Activated naive CD4-positive, alpha-beta T cell treated with anti-CD3 and anti-CD28 coated beads, Interleukin-2, amount 10 ng/mL, durations not matched to agents 7 days and 5 days (primary cell): Measurements from ENCODE around the gene NOS2.
"Not testable (repeated sequence)": the region's sequence is repeated elsewhere in the genome, so short reads cannot be mapped to it uniquely, and the experiment has no call there.

ENCODE experiments used
- CTCF ChIA-PET: fragments of 350-600 bp; sonication (Branson Sonifier 250); formaldehyde crosslinking; loops from one replicate; lab custom pipeline; 2021; ENCODE audit warnings: antibody characterized with exemption; lab: Charles Lee
- DNase-seq: peaks from one replicate; pipeline ENCODE4 v3.0.0-alpha.2; 2020
- H3K27ac Mint-ChIP-seq: one replicate; pipeline ENCODE4 v1.8.0; 2021; ENCODE audit warnings: mild to moderate bottlenecking, moderate library complexity, mixed read lengths
- H3K27me3 Mint-ChIP-seq: one replicate; pipeline ENCODE4 v1.8.0; 2021; ENCODE audit warnings: mild to moderate bottlenecking, mixed read lengths
- H3K36me3 Mint-ChIP-seq: one replicate; pipeline ENCODE4 v1.8.0; 2021; ENCODE audit warnings: mixed read lengths
- H3K4me1 Mint-ChIP-seq: one replicate; pipeline ENCODE4 v1.8.0; 2021; ENCODE audit warnings: mixed read lengths
- H3K4me3 Mint-ChIP-seq: one replicate; pipeline ENCODE4 v1.8.0; 2021; ENCODE audit warnings: mild to moderate bottlenecking, moderate library complexity, mixed read lengths
- H3K9me3 Mint-ChIP-seq: one replicate; pipeline ENCODE4 v1.8.0; 2021; ENCODE audit warnings: mixed read lengths

The NOS2 gene

DNA sequence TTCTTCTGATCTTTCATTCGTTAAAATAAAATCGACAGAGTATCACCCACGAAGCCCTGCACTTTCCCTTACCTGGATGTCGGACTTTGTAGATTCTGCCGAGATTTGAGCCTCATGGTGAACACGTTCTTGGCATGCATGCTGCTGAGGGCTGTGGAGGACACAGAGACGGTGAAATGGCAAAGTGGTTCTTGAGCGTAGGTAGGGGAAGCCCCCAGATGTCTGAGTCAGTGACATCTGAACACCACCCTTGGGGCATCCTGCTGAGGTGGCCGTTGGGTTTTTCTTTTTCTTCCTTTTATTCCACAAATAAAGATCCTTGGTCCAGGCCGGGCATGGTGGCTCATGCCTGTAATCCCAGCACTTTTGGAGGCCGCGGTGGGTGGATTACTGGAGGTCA is 33.9 kb downstream of the NOS2 start:
- Mint-ChIP-seq H3K4me1 (no peaks in the 10 kb centered on the region), H3K4me3 (no peak overlapping the region), H3K27me3 (no peaks in the 10 kb centered on the region), H3K27ac (no peak overlapping the region), H3K9me3 (no peaks in the 10 kb centered on the region), H3K36me3 (no peaks in the 10 kb centered on the region)
- no peak for DNase-seq
- CTCF ChIA-PET = no interaction called here

DNA sequence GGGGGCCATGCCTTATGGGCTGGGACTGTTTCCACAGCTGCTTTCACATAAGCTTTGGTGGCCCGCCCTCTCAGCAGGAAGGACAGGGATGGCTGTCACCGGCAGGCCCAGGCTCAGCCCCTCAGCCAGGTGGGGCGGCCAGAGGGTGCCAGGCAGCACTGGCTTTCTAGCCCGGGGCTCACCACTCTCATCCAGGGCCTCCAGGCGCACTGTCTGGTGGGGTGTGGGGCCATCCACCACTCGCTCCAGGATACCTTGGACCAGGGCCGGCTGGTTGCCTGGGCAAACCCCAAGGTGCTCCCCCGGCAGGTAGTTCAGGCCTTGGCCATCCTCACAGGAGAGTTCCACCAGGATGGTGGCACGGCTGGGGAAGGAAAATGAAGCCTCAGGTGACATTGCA is 35.0 kb downstream of the NOS2 start:
- no peak overlapping the region for H3K4me3 Mint-ChIP-seq
- CTCF ChIA-PET = no interaction called here

DNA sequence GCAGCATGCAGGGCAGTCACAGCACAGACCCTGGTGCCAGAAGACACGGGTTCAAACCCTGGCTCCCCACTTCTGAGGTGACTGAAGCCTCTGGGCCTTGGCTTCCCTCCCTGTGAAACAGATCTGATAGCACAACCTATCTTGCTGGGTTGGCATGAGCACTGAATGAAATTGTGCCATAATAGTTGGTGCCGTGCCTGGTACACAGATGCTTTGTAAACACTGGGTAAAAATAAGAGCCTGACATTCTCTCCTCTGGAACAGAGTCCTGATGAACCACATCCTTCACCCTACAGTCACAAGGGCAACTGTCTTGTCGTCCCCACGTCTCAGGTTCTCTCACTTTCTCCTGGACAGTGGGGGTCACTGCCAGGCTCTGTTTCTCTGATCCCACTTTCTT is 35.7 kb downstream of the NOS2 start:
- CTCF ChIA-PET = no interaction called here
- Mint-ChIP-seq H3K9me3 (no peaks in the 10 kb centered on the region), H3K27me3 (peaks cover 3% of the 10 kb centered on the region), H3K4me3 (no peak overlapping the region), H3K36me3 (no peaks in the 10 kb centered on the region), H3K27ac (no peak overlapping the region), H3K4me1 (no peaks in the 10 kb centered on the region)
- no peak for DNase-seq

More for the DNA sequence above, 35.0 kb downstream of the NOS2 start:
- DNase-seq = no peak
- no peaks in the 10 kb centered on the region for H3K36me3 Mint-ChIP-seq
- H3K27ac Mint-ChIP-seq = no peak overlapping the region
- no peaks in the 10 kb centered on the region for H3K4me1 Mint-ChIP-seq
- no peaks in the 10 kb centered on the region for H3K27me3 Mint-ChIP-seq
- H3K9me3 Mint-ChIP-seq = no peaks in the 10 kb centered on the region

DNA sequence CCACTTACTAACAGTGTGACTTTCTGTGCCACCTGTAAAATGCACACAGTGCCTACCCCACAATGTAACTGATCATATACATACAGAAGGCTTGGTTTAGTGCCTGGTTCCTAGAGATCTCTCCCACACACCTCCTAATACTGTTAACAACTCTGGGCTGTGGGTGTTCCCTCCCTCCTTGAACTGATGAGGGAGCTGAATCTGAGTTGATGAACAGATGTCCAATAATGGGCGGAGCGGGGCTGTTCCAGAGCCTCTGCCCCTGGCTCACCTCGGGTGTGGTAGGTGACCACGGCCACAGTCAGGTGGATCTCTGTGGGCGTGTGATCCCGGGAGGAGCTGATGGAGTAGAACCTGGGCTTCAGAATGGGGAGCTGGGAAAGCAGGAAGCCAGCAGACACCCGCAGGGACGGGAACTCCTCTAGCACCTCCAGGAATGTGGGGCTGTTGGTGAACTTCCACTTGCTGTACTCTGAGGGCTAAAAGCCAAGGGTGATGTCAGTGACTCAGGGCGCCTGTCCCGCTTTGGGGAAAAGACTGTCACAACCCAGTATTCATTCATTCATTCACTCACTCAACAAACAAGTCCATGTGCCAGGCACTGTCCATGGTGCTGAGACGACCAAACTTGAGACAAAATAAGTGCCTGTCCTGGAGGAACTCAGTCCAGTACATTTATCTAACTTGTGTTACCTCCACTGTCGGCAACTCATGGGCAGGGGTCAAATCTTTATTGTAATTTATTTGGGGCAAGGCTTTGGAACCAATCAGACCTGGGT is 37.6 kb downstream of the NOS2 start:
- H3K27ac Mint-ChIP-seq = no peak overlapping the region
- H3K27me3 Mint-ChIP-seq = peaks cover 6% of the 10 kb centered on the region
- CTCF ChIA-PET = interaction anchor here (0.9 to 9.0 kb wide), 3 partner anchors 42 to 121 kb away, joined by 3 to 180 read pairs (median 3); no protein-coding TSS in a partner anchor
- H3K4me1 Mint-ChIP-seq = no peaks in the 10 kb centered on the region
- H3K9me3 Mint-ChIP-seq = no peaks in the 10 kb centered on the region
- H3K36me3 Mint-ChIP-seq = no peaks in the 10 kb centered on the region
- DNase-seq = peak; percentile 57
- no peak overlapping the region for H3K4me3 Mint-ChIP-seq

DNA sequence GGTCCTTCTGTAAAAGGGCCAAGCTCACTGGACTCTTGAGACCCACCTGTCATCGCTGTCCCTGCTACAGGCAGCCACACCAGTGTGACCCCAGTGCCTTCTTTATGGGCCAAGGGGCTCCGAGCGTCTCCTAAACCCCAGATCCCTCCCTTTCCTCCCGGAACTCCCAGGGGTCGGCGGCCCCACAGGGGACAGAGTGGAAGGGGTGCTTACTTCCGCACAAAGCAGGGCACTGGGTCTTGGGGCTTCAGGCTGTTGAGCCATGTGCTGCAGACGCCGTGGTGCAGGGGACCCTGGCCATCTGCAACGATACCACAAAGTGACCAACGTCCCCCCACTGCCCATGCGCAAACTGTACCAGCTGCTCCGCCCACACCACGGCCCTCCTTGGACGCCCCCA is 39.4 kb downstream of the NOS2 start:
- not testable (repeated sequence) for H3K9me3 Mint-ChIP-seq, H3K4me3 Mint-ChIP-seq, H3K36me3 Mint-ChIP-seq, H3K27ac Mint-ChIP-seq, H3K4me1 Mint-ChIP-seq, DNase-seq, H3K27me3 Mint-ChIP-seq
- CTCF ChIA-PET = interaction anchor here (0.9 to 9.0 kb wide), 6 partner anchors 23 to 131 kb away, joined by 3 to 180 read pairs (median 6); partner anchors contain the start of gene NOS2

DNA sequence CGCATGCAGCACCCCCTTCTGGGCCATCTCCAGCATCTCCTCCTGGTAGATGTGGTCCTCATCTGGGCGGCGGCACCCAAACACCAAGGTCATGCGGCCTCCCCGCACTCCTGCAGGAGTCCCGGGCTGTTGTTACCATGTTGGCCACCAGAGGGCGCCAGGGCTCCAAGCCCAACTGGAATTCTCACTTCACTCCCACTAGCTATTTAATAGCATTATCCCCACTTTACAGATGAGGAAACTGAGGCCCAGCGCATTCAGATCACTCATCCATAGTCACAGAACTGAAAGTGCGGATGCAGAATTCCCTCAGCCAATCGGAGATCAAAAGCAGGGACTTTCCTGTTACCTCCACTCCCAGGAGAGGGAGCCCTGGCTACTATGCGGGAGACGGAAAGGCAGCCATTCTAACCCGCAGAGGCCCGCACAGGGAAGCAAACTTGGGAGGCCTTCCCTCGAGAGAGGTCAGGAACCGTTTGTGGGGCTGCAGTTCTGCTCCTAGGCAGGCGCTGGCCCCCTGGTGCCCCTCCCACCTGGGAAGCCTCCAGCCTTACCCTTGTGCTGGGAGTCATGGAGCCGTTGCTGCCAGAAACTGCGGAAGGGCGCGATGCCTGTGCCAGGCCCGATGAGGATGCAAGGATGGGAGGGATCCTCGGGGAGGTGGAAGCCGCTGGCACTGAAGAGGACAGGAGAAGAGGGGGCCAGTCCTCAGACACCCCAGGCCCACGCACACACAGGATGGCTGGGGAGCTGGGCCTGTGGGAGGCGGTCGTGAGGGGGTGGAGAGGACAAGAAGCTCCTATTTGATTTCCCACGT is 40.1 kb downstream of the NOS2 start:
- DNase-seq = peak; percentile 79
- H3K27me3 Mint-ChIP-seq = peaks cover 6% of the 10 kb centered on the region
- H3K9me3 Mint-ChIP-seq = no peaks in the 10 kb centered on the region
- H3K4me1 Mint-ChIP-seq = no peaks in the 10 kb centered on the region
- no peak overlapping the region for H3K27ac Mint-ChIP-seq
- CTCF ChIA-PET = interaction anchor here (0.6 to 9.0 kb wide), 15 partner anchors 8 to 492 kb away, joined by 3 to 180 read pairs (median 4); partner anchors contain the start of gene NOS2
- H3K36me3 Mint-ChIP-seq = no peaks in the 10 kb centered on the region
- no peak overlapping the region for H3K4me3 Mint-ChIP-seq

DNA sequence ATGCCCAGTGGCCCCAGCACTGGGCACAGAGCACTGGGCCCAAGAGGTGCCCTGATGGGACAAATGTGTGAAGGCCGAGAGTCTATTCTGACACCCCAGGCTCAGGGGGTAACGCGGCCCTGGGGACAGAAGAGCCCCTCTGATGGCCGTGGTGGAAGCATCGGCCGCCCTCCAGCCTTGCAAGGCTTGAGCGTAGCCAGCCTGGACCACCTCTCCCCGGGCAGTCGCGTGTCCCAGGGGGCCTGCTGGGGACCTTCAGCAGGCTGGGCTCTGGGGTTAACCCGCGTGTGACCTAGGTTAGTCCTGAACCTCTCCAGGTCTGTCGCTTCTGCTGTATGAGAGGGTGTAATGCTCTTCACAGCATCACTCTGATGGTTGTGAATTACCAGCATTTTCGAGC is 40.8 kb downstream of the NOS2 start:
- peaks cover 6% of the 10 kb centered on the region for H3K27me3 Mint-ChIP-seq
- H3K9me3 Mint-ChIP-seq = no peaks in the 10 kb centered on the region
- DNase-seq = no peak
- H3K4me1 Mint-ChIP-seq = no peaks in the 10 kb centered on the region
- CTCF ChIA-PET = interaction anchor here (0.6 to 9.0 kb wide), 13 partner anchors 9 to 492 kb away, joined by 3 to 180 read pairs (median 5); no protein-coding TSS in a partner anchor
- H3K4me3 Mint-ChIP-seq = no peak overlapping the region
- peak overlapping the region; percentile 24 for H3K27ac Mint-ChIP-seq
- H3K36me3 Mint-ChIP-seq = no peaks in the 10 kb centered on the region

DNA sequence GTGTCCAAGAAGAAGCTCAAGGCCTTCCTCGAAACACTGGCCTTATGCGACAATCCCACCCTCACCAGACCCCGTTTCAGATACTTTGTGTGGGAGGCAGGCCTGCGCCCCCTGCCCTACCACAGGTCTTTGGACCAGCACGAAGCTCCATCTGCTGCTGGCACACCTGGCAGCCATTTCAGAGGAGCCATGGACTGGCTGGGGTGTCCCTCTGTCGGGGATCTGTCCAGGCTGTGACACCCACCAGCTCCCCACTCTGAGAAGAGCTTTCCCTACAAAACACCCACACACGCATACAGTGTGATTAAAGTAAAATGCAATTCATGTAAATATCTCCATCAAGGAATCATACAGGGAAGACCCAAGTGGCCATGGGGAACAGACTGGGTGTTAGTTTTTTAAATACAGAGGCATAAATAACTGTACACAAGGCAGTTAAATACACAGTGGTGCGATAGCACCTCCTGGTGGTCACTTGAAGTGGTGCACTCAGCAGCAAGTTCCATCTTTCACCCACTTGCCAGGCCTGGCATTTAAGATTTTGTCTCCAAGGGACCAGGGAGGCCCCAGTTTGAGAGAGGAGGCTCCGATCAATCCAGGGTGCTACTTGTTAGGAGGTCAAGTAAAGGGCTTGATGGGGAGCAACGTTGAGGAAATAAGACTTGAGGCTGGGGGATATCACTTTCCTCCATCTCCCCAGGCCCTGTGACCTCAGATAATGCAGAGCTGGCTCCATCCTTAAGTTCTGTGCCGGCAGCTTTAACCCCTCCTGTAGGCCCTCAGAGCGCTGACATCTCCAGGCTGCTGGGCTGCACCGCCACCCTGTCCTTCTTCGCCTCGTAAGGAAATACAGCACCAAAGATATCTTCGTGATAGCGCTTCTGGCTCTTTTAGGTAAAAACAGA is 43.6 kb downstream of the NOS2 start:
- CTCF ChIA-PET = interaction anchor here (0.7 to 9.0 kb wide), 18 partner anchors 12 to 154 kb away, joined by 3 to 180 read pairs (median 3); partner anchors contain the start of gene LYRM9
- Mint-ChIP-seq H3K4me3 (no peak overlapping the region), H3K36me3 (no peaks in the 10 kb centered on the region), H3K9me3 (no peaks in the 10 kb centered on the region), H3K4me1 (no peaks in the 10 kb centered on the region), H3K27ac (no peak overlapping the region), H3K27me3 (peaks cover 6% of the 10 kb centered on the region)
- peak; percentile 77 for DNase-seq

DNA sequence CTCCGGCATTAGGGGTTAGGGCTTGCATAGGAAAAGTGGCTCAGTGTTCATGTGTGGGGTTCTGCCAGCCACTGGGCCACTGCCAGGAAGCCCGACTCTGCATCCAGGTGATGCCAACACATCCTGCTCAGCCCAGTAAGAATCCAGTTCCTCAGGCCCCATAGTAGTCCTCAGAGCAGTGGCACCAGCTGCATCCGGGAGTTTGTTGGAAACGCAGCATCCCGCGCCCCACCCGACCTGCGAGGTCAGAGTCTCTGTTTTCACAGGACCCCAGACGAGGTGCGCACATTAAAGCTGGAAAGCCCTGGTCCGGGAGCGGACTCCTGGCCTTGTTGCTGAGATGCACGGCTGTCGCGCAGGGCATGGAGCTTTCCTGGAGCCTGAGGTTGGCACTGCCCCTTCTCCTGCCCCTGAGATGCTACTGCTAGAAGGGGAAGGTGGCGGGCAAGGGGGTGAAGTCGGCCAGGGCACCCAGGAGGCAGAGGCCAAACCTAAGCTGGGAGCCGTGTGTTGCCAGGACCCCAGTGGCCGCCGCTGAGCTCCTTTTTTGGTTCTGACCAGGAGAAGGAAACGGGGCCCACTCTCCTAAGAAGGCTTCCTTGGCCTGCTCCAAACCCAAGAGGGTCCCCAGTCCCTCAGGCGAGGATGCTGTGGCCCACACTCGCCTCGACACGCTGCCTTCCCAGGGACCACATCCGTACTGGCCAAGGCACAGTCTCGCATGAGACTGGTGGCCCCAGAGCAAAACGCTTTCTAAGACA is 44.4 kb downstream of the NOS2 start:
- Mint-ChIP-seq H3K4me3 (no peak overlapping the region), H3K27ac (no peak overlapping the region), H3K9me3 (no peaks in the 10 kb centered on the region), H3K4me1 (no peaks in the 10 kb centered on the region), H3K36me3 (no peaks in the 10 kb centered on the region), H3K27me3 (peaks cover 6% of the 10 kb centered on the region)
- DNase-seq = no peak
- CTCF ChIA-PET = interaction anchor here (0.8 to 9.0 kb wide), 16 partner anchors 13 to 153 kb away, joined by 3 to 180 read pairs (median 3); partner anchors contain the start of gene LYRM9

DNA sequence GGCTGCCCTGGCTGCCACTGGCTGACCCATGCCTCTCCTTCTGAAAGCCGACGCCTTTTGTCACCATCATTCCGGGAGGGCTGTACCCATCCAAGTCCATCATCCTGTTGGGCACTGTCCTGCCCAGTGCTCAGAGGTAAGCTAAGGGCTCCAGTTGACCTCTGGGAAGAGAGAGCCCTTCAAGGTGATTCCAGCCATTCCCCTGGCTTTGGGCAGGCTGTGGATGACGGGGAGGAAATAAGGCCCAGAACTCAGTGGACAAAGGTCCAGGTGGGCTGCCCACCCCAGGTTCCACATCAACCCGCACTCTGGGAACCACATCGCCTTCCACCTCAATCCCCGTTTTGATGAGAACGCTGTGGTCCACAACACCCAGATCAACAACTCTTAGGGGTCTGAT is 45.8 kb downstream of the NOS2 start:
- H3K36me3 Mint-ChIP-seq = no peaks in the 10 kb centered on the region
- no peaks in the 10 kb centered on the region for H3K4me1 Mint-ChIP-seq
- no peak overlapping the region for H3K4me3 Mint-ChIP-seq
- peaks cover 3% of the 10 kb centered on the region for H3K27me3 Mint-ChIP-seq
- no peak overlapping the region for H3K27ac Mint-ChIP-seq
- no peak for DNase-seq
- CTCF ChIA-PET = interaction anchor here (0.6 to 5.2 kb wide), 3 partner anchors 14 to 319 kb away, joined by 3 to 81 read pairs (median 3); no protein-coding TSS in a partner anchor
- no peaks in the 10 kb centered on the region for H3K9me3 Mint-ChIP-seq

DNA sequence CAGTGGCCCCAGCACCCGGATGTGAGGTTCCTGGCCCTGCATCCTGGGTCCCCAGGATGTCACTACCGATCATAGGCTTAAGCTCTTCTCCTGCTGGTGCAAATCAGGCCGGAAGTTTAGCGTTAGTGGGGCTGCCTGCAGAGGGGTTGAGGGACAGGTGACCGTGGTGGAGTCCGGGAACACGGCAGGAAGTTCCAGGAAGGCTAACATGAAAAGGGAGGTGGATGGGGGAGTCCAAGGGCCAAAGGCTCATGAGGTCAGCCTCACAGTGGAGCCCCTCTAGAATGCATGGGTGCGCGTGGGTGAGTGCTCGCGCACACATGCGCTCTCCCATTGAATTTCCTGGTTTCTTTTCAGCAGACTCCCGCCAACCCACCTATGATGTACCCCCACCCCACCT is 46.6 kb downstream of the NOS2 start:
- CTCF ChIA-PET = interaction anchor here (0.6 to 5.2 kb wide), 4 partner anchors 15 to 353 kb away, joined by 3 to 81 read pairs (median 3); no protein-coding TSS in a partner anchor

DNA sequence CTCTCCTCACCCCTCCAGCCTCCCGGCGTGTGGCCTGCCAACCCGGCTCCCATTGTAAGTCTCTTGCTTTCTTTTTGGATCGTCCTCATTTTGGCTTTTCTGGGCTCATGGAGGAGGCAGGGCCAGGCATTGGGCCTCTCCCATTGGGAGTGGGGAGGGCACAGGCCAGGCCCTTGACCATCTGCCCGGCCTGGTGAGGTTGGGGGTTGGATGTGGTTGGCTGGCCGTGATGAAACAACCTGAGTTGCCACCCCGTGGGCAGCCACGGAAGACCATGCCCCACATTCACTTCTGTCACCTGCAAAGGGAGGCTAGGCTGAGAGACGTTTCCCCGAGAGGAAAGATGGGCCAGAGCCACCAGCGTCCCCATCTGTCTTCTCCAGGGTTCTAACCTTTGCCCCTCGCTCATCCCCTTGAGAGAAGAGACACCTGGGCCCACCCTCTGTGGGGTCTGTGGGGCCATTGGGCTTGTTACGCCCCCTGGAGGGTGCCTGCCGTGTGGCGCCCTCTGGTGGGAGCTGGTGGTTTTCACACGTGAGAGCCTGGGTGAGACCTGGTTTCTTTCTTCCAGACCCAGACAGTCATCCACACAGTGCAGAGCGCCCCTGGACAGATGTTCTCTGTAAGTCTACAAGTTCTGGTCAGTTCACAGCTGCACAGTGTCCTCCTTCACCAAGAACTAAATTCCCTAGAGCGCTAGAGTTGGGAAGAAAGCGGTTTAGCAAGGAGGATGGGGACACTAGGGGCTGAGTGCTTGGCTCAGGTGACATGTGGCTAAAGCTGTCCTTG is 47.3 kb downstream of the NOS2 start:
- CTCF ChIA-PET = interaction anchor here (5.2 kb wide), 1 partner anchor 99 kb away, joined by 81 read pairs; no protein-coding TSS in a partner anchor
- H3K27me3 Mint-ChIP-seq, H3K4me3 Mint-ChIP-seq, DNase-seq, H3K27ac Mint-ChIP-seq, H3K9me3 Mint-ChIP-seq, H3K36me3 Mint-ChIP-seq, H3K4me1 Mint-ChIP-seq: not testable (repeated sequence)

More for the DNA sequence above, 46.6 kb downstream of the NOS2 start:
- H3K27ac Mint-ChIP-seq, H3K9me3 Mint-ChIP-seq, H3K27me3 Mint-ChIP-seq, DNase-seq, H3K4me1 Mint-ChIP-seq, H3K4me3 Mint-ChIP-seq, H3K36me3 Mint-ChIP-seq: not testable (repeated sequence)
